KMS-11 (cell line): ENCODE results near the gene TENM4.

Source experiments
- H2AFZ ChIP-seq: fragments of 200-600 bp; sonication (generic); 2 replicates; pipeline ENCODE4 v1.6.1; 2016; ENCODE audit warnings: antibody characterized with exemption, mixed run types, low read depth
- H3K27ac ChIP-seq: fragments of 200-600 bp; sonication (generic); 2 replicates; pipeline ENCODE4 v1.6.1; 2016; ENCODE audit warnings: mild to moderate bottlenecking, mixed run types
- H3K27me3 ChIP-seq: fragments of 200-600 bp; sonication (generic); 2 replicates; pipeline ENCODE4 v1.6.1; 2017; ENCODE audit warnings: mild to moderate bottlenecking, low read depth, mixed run types, moderate library complexity; ENCODE audit not compliant: insufficient read depth
- H3K36me3 ChIP-seq: fragments of 200-600 bp; sonication (generic); 2 replicates; pipeline ENCODE4 v1.6.1; 2017; ENCODE audit warnings: mild to moderate bottlenecking, mixed run types; ENCODE audit not compliant: insufficient read depth
- H3K4me1 ChIP-seq: fragments of 200-600 bp; sonication (generic); 2 replicates; pipeline ENCODE4 v1.6.1; 2016; ENCODE audit warnings: mild to moderate bottlenecking, low read depth, mixed run types; ENCODE audit not compliant: poor library complexity, severe bottlenecking
- H3K4me2 ChIP-seq: fragments of 200-600 bp; sonication (generic); 2 replicates; pipeline ENCODE4 v1.7.0; 2016; ENCODE audit warnings: mild to moderate bottlenecking, mixed run types
- H3K4me3 ChIP-seq: fragments of 200-600 bp; sonication (generic); IDR thresholded peaks from 2 replicates; pipeline ENCODE4 v1.6.1; 2017; ENCODE audit warnings: low read depth, low read length, mixed read lengths; ENCODE audit not compliant: insufficient read depth
- H3K79me2 ChIP-seq: fragments of 200-600 bp; sonication (generic); 2 replicates; pipeline ENCODE4 v1.6.1; 2016; ENCODE audit warnings: low read depth, mixed run types; ENCODE audit not compliant: insufficient read depth
- H3K9ac ChIP-seq: fragments of 200-600 bp; sonication (generic); 2 replicates; pipeline ENCODE4 v1.6.1; 2016; ENCODE audit warnings: mild to moderate bottlenecking, mixed run types
- H4K20me1 ChIP-seq: fragments of 200-600 bp; sonication (generic); 2 replicates; pipeline ENCODE4 v1.6.1; 2016; ENCODE audit warnings: mild to moderate bottlenecking, mixed run types; ENCODE audit not compliant: insufficient read depth
- TF ChIP-seq, protein P1 (sequence below): fragments of 200-600 bp; sonication (generic); conservative IDR thresholded peaks from 2 replicates; pipeline ENCODE4 v1.6.1; 2017; ENCODE audit warnings: low read depth, mild to moderate bottlenecking, antibody characterized with exemption, low read length, moderate library complexity, mixed read lengths

The TENM4 gene

DNA sequence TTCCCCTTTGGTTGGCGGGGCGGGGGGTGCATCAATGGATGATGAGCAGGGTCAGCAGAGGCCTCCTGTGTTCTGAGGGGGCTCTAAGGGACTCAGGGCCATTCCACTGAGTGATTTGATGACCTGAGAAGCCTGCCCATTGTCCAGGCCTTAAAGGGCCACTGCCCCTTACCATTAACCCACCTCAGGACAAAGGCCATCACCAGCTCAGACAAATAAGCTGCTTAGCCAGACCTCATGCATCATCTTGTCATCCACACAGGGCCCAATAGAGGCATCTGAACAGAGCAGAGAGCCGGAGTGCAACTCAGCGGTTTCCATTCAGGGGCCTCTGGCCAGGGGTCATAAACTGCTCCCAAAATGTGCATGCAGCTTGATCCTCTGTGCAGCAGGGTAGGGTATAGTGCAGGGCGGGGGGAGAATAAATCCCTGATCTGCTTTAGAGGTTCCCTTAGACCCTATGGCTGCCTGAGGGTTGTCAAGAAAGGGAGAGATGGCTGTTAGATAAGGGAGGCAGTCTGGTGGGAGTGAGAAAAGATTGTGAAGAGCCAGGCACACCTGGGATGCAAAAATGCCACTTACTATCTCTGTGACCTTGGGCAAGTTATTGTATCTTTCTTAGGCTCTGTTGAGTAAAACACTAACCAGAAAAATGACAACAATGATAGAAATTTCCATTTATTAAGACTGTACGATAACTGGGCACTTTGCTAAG, 490.7 kb downstream of the TENM4 start:
- H3K79me2 ChIP-seq: no peaks in the 10 kb centered on the region

DNA sequence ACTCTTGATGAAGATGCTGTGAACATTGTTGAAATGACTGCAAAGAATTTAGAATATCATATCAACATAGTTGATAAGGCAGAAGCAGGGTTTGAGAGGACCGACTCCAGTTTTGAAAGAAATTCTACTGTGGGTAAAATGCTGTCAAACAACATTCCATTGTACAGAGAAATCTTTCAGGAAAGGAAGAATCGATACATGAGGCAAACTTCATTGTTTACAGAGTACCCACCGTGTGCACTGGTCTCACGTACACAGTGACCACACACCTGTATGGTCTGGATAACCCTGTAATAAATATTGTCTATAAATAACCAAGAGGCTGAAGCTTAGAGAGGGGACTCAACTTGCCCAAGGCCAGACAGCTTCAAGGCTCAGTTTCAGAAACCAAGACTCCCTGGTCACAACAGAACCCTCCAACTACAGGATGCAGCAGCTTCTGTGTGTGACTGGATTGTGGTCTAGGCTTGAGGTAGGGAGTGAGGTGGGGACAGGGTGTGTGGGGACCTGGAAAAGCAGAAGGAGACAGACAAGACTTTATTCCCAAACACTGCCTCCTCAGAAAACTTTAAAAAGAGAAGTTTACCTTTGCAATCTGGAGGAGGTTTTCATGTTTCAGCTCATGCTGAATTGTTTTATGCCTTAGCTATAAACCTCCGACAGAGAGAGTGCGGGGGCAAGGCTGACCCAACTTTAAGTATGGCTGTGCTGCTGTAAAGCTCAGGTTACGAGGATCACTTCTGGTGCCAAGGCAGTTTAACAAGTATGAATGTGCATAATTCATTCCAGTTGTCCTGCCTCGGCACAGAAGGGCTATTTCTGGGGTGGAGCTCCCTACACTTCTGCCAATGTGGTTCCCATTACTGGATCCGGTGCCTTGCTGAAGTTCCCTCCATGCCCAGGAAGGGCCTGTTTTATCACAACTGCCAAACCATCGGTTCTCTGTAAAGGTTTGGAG, 493.6 kb downstream of the TENM4 start:
- Histone ChIP-seq H3K4me3 (no peak overlapping the region), H3K27ac (no peak overlapping the region), H2AFZ (no peak overlapping the region), H3K36me3 (no peaks in the 10 kb centered on the region), H4K20me1 (no peaks in the 10 kb centered on the region), H3K79me2 (no peaks in the 10 kb centered on the region), H3K9ac (no peak overlapping the region), H3K27me3 (no peaks in the 10 kb centered on the region), H3K4me1 (no peaks in the 10 kb centered on the region), H3K4me2 (no peak overlapping the region)
- TF ChIP-seq, protein P1, sequence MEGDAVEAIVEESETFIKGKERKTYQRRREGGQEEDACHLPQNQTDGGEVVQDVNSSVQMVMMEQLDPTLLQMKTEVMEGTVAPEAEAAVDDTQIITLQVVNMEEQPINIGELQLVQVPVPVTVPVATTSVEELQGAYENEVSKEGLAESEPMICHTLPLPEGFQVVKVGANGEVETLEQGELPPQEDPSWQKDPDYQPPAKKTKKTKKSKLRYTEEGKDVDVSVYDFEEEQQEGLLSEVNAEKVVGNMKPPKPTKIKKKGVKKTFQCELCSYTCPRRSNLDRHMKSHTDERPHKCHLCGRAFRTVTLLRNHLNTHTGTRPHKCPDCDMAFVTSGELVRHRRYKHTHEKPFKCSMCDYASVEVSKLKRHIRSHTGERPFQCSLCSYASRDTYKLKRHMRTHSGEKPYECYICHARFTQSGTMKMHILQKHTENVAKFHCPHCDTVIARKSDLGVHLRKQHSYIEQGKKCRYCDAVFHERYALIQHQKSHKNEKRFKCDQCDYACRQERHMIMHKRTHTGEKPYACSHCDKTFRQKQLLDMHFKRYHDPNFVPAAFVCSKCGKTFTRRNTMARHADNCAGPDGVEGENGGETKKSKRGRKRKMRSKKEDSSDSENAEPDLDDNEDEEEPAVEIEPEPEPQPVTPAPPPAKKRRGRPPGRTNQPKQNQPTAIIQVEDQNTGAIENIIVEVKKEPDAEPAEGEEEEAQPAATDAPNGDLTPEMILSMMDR: no peak

More for the DNA sequence above, 490.7 kb downstream of the TENM4 start:
- Histone ChIP-seq H3K36me3 (no peaks in the 10 kb centered on the region), H4K20me1 (no peaks in the 10 kb centered on the region), H2AFZ (no peak overlapping the region), H3K27ac (no peak overlapping the region), H3K9ac (no peak overlapping the region), H3K4me3 (no peak overlapping the region), H3K4me2 (no peak overlapping the region), H3K4me1 (no peaks in the 10 kb centered on the region), H3K27me3 (no peaks in the 10 kb centered on the region)
- TF ChIP-seq, protein P1: no peak

DNA sequence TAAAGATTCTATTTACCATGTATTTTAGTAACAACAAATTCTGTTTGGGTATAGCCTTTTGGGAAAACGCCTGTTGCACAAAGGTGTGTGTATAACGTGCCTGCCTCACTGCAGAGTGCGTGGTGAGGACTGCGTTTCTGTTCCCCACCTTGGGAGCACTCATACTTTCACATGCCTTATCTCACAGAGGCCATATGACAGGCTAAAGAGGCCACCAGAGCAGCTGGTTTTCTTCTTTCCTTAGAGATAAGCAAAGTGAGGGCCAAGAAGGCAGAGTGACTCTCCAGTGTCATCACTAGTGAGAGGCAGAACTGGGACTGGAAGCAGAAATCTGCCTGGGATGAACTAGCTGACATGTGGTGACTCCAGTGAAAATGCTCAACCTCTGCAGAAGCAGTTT, 497.0 kb downstream of the TENM4 start:
- Histone ChIP-seq H3K4me1 (no peaks in the 10 kb centered on the region), H3K4me3 (no peak overlapping the region), H2AFZ (no peak overlapping the region), H3K9ac (no peak overlapping the region), H3K36me3 (no peaks in the 10 kb centered on the region), H3K79me2 (no peaks in the 10 kb centered on the region), H4K20me1 (no peaks in the 10 kb centered on the region), H3K4me2 (no peak overlapping the region), H3K27ac (no peak overlapping the region), H3K27me3 (no peaks in the 10 kb centered on the region)
- TF ChIP-seq, protein P1: no peak

DNA sequence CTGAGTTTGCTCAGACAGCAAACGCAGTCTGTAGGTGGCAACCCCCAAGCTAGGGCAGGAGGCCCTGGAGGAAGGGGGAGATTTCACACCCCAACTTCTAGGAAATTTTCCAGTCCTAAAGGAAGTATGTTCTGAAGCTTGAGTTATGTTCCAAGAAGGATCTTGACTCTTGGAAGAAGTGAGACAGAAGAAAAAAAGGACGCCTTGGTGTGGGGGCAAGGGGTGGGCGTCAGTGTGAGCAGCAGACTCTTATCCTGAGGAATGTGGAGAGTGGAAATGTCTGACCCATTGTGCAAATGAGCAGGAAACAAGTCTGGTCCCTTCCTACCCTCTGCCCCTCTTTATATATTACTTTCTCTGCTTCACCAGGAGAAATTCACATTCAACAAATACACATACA, 497.7 kb downstream of the TENM4 start:
- Histone ChIP-seq H3K27me3 (no peaks in the 10 kb centered on the region), H3K4me3 (no peak overlapping the region), H3K9ac (no peak overlapping the region), H2AFZ (no peak overlapping the region), H3K4me2 (no peak overlapping the region), H3K79me2 (no peaks in the 10 kb centered on the region), H3K27ac (no peak overlapping the region), H3K4me1 (no peaks in the 10 kb centered on the region), H4K20me1 (no peaks in the 10 kb centered on the region), H3K36me3 (no peaks in the 10 kb centered on the region)
- TF ChIP-seq, protein P1: no peak
